GM06990 (cell line): ENCODE data around the gene ANAPC1.

Experiments
- DNase-seq: peaks from one replicate; pipeline ENCODE4 v3.0.0-alpha.2; 2011; ENCODE audit not compliant: insufficient read length; ENCODE audit errors: extremely low read depth
- H3K27me3 ChIP-seq: replicated peaks from 2 replicates; pipeline ENCODE4 v1.6.0; 2011; ENCODE audit warnings: low read length; ENCODE audit not compliant: control insufficient read depth, insufficient read depth
- H3K36me3 ChIP-seq: 2 replicates; pipeline ENCODE4 v1.5.1; 2011; ENCODE audit warnings: low read length; ENCODE audit not compliant: control insufficient read depth, insufficient read depth
- H3K4me3 ChIP-seq: replicated peaks from 2 replicates; pipeline ENCODE4 v1.5.1; 2011; ENCODE audit warnings: low read depth, mild to moderate bottlenecking, control low read depth, low read length
- CTCF ChIP-seq: IDR thresholded peaks from 2 replicates; pipeline ENCODE4 v1.5.1; 2011; ENCODE audit warnings: low read length, control low read depth, mild to moderate bottlenecking, inconsistent platforms; ENCODE audit not compliant: insufficient read depth, poor library complexity, severe bottlenecking

ANAPC1 gene

GRCh38 chr2:111927723-111928122 is 43.7 kb upstream of the ANAPC1 start:
- Histone ChIP-seq H3K4me3 (no peak overlapping the region), H3K36me3 (no peaks in the 10 kb centered on the region), H3K27me3 (no peaks in the 10 kb centered on the region)
- no peak for TF ChIP-seq CTCF
- DNase-seq: no peak

GRCh38 chr2:111924617-111925107 is 40.7 kb upstream of the ANAPC1 start:
- no peak for TF ChIP-seq CTCF
- no peak for DNase-seq
- H3K36me3 ChIP-seq: no peaks in the 10 kb centered on the region
- H3K4me3 ChIP-seq: no peak overlapping the region
- H3K27me3 ChIP-seq: no peaks in the 10 kb centered on the region

GRCh38 chr2:111923276-111923804 is 39.3 kb upstream of the ANAPC1 start:
- no peak for DNase-seq
- Histone ChIP-seq H3K4me3 (no peak overlapping the region), H3K36me3 (no peaks in the 10 kb centered on the region), H3K27me3 (no peaks in the 10 kb centered on the region)
- TF ChIP-seq CTCF: no peak

GRCh38 chr2:111919794-111920608 is 36.0 kb upstream of the ANAPC1 start:
- TF ChIP-seq CTCF: no peak
- H3K27me3 ChIP-seq: no peaks in the 10 kb centered on the region
- H3K36me3 ChIP-seq: no peaks in the 10 kb centered on the region
- no peak for DNase-seq
- H3K4me3 ChIP-seq: no peak overlapping the region

- Histone ChIP-seq H3K4me3 (no peak overlapping the region), H3K27me3 (no peaks in the 10 kb centered on the region), H3K36me3 (no peaks in the 10 kb centered on the region)
- DNase-seq: no peak
- TF ChIP-seq CTCF: peak; percentile 31
Measured at GRCh38 chr2:111919365-111919764, 35.4 kb upstream of the ANAPC1 start.
